GM12878 (cell line): Measurements from ENCODE around the gene CDC6. TPM values are rescaled to one million over a fixed set of nuclear protein-coding genes. Genes with fewer than 3 reads are reported as not detected.

Experiments used
- CREB1 ChIP-seq: IDR thresholded peaks from 2 replicates; pipeline ENCODE4 v1.6.1; 2012; ENCODE audit warnings: low read depth, mild to moderate bottlenecking, inconsistent platforms
- EP300 ChIP-seq, 2 experiments: fragments of 150-350 bp in 1 of 2; IDR thresholded peaks; 2 replicates each; pipeline ENCODE4 v1.6.1; 2011 to 2012; ENCODE audit warnings: low read depth in 2 of 2, low read length in 2 of 2, borderline replicate concordance in 1 of 2, improper control_type of control experiment in 1 of 2, inconsistent platforms in 1 of 2; ENCODE audit not compliant: control insufficient read depth in 1 of 2
- HDAC6 ChIP-seq: fragments of 200-600 bp; sonication (generic); IDR thresholded peaks from one replicate; pipeline ENCODE4 v1.8.0; 2017; ENCODE audit warnings: antibody characterized with exemption; ENCODE audit not compliant: unreplicated experiment
- MEF2A ChIP-seq: IDR thresholded peaks from 2 replicates; pipeline ENCODE4 v1.6.1; 2011; ENCODE audit warnings: low read depth, mild to moderate bottlenecking, low read length, moderate library complexity; ENCODE audit not compliant: insufficient read depth
- MYB ChIP-seq: fragments of 150-350 bp; IDR thresholded peaks from 2 replicates; pipeline ENCODE4 v1.6.1; 2014; ENCODE audit warnings: mild to moderate bottlenecking, low read depth, low read length, borderline replicate concordance
- NFYB ChIP-seq: IDR thresholded peaks from 2 replicates; pipeline ENCODE4 v1.6.1; 2011; ENCODE audit warnings: low read depth, mild to moderate bottlenecking, low read length, improper control_type of control experiment, moderate library complexity; ENCODE audit not compliant: insufficient read depth
- POLR2A ChIP-seq: IDR thresholded peaks from 2 replicates; pipeline ENCODE4 v1.6.1; 2011; ENCODE audit warnings: low read depth, mild to moderate bottlenecking, low read length
- RB1 ChIP-seq: fragments of 450-650 bp; formaldehyde crosslinking; IDR thresholded peaks from 2 replicates; pipeline ENCODE4 v1.6.1; 2017; ENCODE audit warnings: mild to moderate bottlenecking, borderline replicate concordance
- SREBF2 ChIP-seq: IDR thresholded peaks from 2 replicates; pipeline ENCODE4 v1.6.1; 2012; ENCODE audit warnings: mild to moderate bottlenecking, low read length
- ZNF274 ChIP-seq: IDR thresholded peaks from one replicate; pipeline ENCODE4 v1.8.0; 2011; ENCODE audit not compliant: insufficient read length, insufficient read depth
- ZNF622 ChIP-seq: fragments of 450-650 bp; IDR thresholded peaks from 2 replicates; pipeline ENCODE4 v1.6.1; 2017; ENCODE audit warnings: mild to moderate bottlenecking, inconsistent platforms
- polyA plus RNA-seq, 11 experiments: library from polyadenylated mRNA; depleted of rRNA in 4 of 11; unstranded in 6 of 11; stranded (reverse) in 5 of 11; fragments of >200 nt; fragmentation: Nextera tagmentation in 4 of 11; fragmentation: Illumina TruSeq in 1 of 11; extraction: Ambion mirVana in 4 of 11; extraction: Trizol in 1 of 11; gene quantifications; 1 replicate in 1 of 11; 2 replicates in 10 of 11; pipeline versions ENCODE4 v1.2.1 to v1.2.3, GENCODE V29; 2011 to 2016; ENCODE audit warnings: inconsistent platforms in 2 of 11, missing spikeins in 2 of 11, low read depth in 1 of 11
- total RNA-seq, 4 experiments: library from RNA; depleted of rRNA in 3 of 4; stranded (reverse); fragments of >200 nt in 3 of 4; fragmentation: Illumina TruSeq in 1 of 4; extraction: Trizol in 1 of 4; gene quantifications; 2 replicates each; pipeline versions ENCODE4 v1.2.1 to v1.2.3, GENCODE V29; 2013 to 2021
- TF ChIP-seq, protein P1 (sequence below): fragments of 450-650 bp; IDR thresholded peaks from 2 replicates; pipeline ENCODE4 v1.6.1; 2017; ENCODE audit warnings: mild to moderate bottlenecking, moderate library complexity

Gene CDC6
- total and polyA plus RNA-seq, 10 of the 15 experiments (the other 5 are each of a cell fraction or from before 2014, with no cell fraction given), result 13.3 to 60.9 (median 47.6) TPM

GRCh38 chr17:40328386-40328766 lies 40.7 kb downstream of the CDC6 start (continued):
- TF ChIP-seq, protein P1, sequence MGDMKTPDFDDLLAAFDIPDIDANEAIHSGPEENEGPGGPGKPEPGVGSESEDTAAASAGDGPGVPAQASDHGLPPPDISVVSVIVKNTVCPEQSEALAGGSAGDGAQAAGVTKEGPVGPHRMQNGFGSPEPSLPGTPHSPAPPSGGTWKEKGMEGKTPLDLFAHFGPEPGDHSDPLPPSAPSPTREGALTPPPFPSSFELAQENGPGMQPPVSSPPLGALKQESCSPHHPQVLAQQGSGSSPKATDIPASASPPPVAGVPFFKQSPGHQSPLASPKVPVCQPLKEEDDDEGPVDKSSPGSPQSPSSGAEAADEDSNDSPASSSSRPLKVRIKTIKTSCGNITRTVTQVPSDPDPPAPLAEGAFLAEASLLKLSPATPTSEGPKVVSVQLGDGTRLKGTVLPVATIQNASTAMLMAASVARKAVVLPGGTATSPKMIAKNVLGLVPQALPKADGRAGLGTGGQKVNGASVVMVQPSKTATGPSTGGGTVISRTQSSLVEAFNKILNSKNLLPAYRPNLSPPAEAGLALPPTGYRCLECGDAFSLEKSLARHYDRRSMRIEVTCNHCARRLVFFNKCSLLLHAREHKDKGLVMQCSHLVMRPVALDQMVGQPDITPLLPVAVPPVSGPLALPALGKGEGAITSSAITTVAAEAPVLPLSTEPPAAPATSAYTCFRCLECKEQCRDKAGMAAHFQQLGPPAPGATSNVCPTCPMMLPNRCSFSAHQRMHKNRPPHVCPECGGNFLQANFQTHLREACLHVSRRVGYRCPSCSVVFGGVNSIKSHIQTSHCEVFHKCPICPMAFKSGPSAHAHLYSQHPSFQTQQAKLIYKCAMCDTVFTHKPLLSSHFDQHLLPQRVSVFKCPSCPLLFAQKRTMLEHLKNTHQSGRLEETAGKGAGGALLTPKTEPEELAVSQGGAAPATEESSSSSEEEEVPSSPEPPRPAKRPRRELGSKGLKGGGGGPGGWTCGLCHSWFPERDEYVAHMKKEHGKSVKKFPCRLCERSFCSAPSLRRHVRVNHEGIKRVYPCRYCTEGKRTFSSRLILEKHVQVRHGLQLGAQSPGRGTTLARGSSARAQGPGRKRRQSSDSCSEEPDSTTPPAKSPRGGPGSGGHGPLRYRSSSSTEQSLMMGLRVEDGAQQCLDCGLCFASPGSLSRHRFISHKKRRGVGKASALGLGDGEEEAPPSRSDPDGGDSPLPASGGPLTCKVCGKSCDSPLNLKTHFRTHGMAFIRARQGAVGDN, result no peak
- TF ChIP-seq RB1 (no peak), CREB1 (no peak), ZNF622 (no peak), MEF2A (no peak), EP300 (IDR thresholded peaks at IDR 0.05; ENCODE audit: borderline replicate concordance in 1 of 2, control insufficient read depth in 1 of 2, low read depth in 2 of 2, low read length in 2 of 2) (no peak), NFYB (no peak), SREBF2 (no peak), MYB (no peak), POLR2A (no peak), HDAC6 (no peak), ZNF274 (no peak)
